Keratinocyte (primary cell): Measurements from ENCODE around the gene EXT2.

Experiments
- EZH2 ChIP-seq: IDR thresholded peaks from one replicate; pipeline ENCODE4 v1.6.1; 2012; ENCODE audit warnings: inconsistent platforms, mild to moderate bottlenecking, low read length, moderate library complexity
- TF ChIP-seq, protein P1 (sequence below), 3 experiments: IDR thresholded peaks in 1 of 3; conservative IDR thresholded peaks in 1 of 3; optimal IDR thresholded peaks in 1 of 3; 2 replicates in 2 of 3; 3 replicates in 1 of 3; pipeline versions ENCODE3 to v1.5.1; 2011; ENCODE audit warnings: low read length in 3 of 3, mild to moderate bottlenecking in 3 of 3, moderate library complexity in 2 of 3, control low read depth in 1 of 3, inconsistent platforms in 1 of 3; ENCODE audit not compliant: insufficient read depth in 2 of 3; ENCODE audit errors: extremely low read depth in 1 of 3

GRCh38 chr11:44286268-44286880 is 190.9 kb downstream of the EXT2 start:
- TF ChIP-seq, protein P1, sequence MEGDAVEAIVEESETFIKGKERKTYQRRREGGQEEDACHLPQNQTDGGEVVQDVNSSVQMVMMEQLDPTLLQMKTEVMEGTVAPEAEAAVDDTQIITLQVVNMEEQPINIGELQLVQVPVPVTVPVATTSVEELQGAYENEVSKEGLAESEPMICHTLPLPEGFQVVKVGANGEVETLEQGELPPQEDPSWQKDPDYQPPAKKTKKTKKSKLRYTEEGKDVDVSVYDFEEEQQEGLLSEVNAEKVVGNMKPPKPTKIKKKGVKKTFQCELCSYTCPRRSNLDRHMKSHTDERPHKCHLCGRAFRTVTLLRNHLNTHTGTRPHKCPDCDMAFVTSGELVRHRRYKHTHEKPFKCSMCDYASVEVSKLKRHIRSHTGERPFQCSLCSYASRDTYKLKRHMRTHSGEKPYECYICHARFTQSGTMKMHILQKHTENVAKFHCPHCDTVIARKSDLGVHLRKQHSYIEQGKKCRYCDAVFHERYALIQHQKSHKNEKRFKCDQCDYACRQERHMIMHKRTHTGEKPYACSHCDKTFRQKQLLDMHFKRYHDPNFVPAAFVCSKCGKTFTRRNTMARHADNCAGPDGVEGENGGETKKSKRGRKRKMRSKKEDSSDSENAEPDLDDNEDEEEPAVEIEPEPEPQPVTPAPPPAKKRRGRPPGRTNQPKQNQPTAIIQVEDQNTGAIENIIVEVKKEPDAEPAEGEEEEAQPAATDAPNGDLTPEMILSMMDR (optimal IDR thresholded peaks at IDR 0.05 in 1 of 3, IDR thresholded peaks at IDR 0.05 in 1 of 3, conservative IDR thresholded peaks at IDR 0.05 in 1 of 3; ENCODE audit: extremely low read depth in 1 of 3, insufficient read depth in 2 of 3, low read length in 3 of 3), result peak; percentile 90 to 98 (median 91)
- no peak for TF ChIP-seq EZH2
